Ishikawa (cell line): ENCODE data around the gene ARMS2.

Experiments
- CEBPB ChIP-seq: IDR thresholded peaks from 2 replicates; pipeline ENCODE4 v1.6.1; 2012
- CREB1 ChIP-seq: IDR thresholded peaks from 2 replicates; pipeline ENCODE4 v1.6.1; 2012; ENCODE audit warnings: low read depth
- EGR1 ChIP-seq: IDR thresholded peaks from 2 replicates; pipeline ENCODE4 v1.6.1; 2012
- EP300 ChIP-seq: IDR thresholded peaks from 2 replicates; pipeline ENCODE4 v1.6.1; 2012; ENCODE audit warnings: borderline replicate concordance
- FOXM1 ChIP-seq: IDR thresholded peaks from 2 replicates; pipeline ENCODE4 v1.6.1; 2012; ENCODE audit warnings: low read depth, borderline replicate concordance
- NFIC ChIP-seq: IDR thresholded peaks from 2 replicates; pipeline ENCODE4 v1.6.1; 2012
- RAD21 ChIP-seq: IDR thresholded peaks from 2 replicates; pipeline ENCODE4 v1.6.1; 2012; ENCODE audit warnings: low read depth
- TAF1 ChIP-seq: IDR thresholded peaks from 2 replicates; pipeline ENCODE4 v1.6.1; 2012; ENCODE audit warnings: low read depth, mild to moderate bottlenecking
- TCF12 ChIP-seq: IDR thresholded peaks from 2 replicates; pipeline ENCODE4 v1.6.1; 2012; ENCODE audit warnings: low read depth
- TEAD4 ChIP-seq: IDR thresholded peaks from 2 replicates; pipeline ENCODE4 v1.6.1; 2012
- YY1 ChIP-seq: IDR thresholded peaks from 2 replicates; pipeline ENCODE4 v1.6.1; 2012; ENCODE audit warnings: low read depth
- ZBTB7A ChIP-seq: IDR thresholded peaks from 2 replicates; pipeline ENCODE4 v1.6.1; 2012; ENCODE audit warnings: low read depth
- TF ChIP-seq, protein P1 (sequence below): IDR thresholded peaks from 2 replicates; pipeline ENCODE4 v1.6.1; 2012
- TF ChIP-seq, protein P2 (sequence below): IDR thresholded peaks from 2 replicates; pipeline ENCODE4 v1.6.1; 2012; ENCODE audit warnings: low read depth, mild to moderate bottlenecking
- TF ChIP-seq, protein P3 (sequence below): IDR thresholded peaks from 2 replicates; pipeline ENCODE4 v1.6.1; 2012

ARMS2 gene

DNA sequence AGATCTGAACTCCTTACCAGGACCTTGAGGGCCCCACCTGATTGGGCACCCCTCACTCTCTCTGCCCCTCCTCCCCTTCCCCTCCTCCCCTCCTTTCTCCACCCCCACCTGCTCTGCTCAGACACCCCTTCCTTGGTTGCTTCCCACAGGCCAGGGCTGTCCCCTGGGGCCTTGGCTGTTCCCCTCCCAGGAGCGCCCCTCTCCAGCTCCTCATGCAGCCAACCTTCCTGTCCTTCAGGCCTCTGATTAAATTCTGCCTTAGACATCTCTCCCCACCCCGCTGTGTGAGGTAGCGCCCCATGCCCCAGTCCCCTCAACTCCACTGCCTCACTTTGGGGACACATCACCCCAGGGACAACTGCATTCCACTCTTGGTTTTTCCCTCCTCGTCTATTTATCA lies 39.3 kb downstream of the ARMS2 start:
- TF ChIP-seq CREB1, result no peak
- TF ChIP-seq EGR1, result no peak
- no peak for TF ChIP-seq TCF12

DNA sequence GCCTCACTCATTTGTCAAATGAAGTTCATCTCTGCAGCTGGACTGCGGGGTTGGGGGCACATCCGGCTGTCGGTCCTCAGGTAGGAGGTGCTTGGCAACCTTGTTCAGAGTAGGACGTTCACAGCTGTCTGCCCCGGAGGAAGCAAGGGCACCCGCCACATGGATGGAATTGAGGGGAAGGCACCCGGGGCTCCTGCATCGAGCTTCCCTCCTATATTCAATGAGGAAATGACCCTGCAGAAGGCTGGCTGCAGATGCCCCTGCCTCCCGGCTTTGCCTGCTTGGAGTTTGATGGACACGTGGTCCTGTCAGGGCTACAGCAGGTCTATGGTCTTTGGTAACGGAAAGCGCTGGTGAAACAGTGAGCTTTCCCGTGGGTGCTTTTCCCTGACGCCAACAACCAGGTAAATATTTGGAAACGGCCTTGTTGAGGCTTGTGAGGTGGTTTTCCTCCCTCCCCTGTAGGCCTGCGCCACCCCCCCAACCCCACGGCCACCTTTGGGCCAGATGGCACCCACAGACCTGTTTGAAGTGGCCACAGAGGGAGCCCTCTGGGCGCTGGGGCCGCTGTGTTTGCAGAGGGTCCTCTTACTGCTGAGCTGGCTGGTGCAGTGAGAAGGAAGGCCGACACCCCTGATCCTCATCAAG lies 39.8 kb downstream of the ARMS2 start:
- no peak for TF ChIP-seq TAF1
- no peak for TF ChIP-seq TCF12
- TF ChIP-seq ZBTB7A, result no peak
- TF ChIP-seq, protein P1, sequence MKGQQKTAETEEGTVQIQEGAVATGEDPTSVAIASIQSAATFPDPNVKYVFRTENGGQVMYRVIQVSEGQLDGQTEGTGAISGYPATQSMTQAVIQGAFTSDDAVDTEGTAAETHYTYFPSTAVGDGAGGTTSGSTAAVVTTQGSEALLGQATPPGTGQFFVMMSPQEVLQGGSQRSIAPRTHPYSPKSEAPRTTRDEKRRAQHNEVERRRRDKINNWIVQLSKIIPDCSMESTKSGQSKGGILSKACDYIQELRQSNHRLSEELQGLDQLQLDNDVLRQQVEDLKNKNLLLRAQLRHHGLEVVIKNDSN, result no peak
- TF ChIP-seq CREB1, result no peak
- no peak for TF ChIP-seq YY1
- no peak for TF ChIP-seq EGR1
- no peak for TF ChIP-seq TEAD4
- no peak for TF ChIP-seq EP300
- TF ChIP-seq, protein P2, sequence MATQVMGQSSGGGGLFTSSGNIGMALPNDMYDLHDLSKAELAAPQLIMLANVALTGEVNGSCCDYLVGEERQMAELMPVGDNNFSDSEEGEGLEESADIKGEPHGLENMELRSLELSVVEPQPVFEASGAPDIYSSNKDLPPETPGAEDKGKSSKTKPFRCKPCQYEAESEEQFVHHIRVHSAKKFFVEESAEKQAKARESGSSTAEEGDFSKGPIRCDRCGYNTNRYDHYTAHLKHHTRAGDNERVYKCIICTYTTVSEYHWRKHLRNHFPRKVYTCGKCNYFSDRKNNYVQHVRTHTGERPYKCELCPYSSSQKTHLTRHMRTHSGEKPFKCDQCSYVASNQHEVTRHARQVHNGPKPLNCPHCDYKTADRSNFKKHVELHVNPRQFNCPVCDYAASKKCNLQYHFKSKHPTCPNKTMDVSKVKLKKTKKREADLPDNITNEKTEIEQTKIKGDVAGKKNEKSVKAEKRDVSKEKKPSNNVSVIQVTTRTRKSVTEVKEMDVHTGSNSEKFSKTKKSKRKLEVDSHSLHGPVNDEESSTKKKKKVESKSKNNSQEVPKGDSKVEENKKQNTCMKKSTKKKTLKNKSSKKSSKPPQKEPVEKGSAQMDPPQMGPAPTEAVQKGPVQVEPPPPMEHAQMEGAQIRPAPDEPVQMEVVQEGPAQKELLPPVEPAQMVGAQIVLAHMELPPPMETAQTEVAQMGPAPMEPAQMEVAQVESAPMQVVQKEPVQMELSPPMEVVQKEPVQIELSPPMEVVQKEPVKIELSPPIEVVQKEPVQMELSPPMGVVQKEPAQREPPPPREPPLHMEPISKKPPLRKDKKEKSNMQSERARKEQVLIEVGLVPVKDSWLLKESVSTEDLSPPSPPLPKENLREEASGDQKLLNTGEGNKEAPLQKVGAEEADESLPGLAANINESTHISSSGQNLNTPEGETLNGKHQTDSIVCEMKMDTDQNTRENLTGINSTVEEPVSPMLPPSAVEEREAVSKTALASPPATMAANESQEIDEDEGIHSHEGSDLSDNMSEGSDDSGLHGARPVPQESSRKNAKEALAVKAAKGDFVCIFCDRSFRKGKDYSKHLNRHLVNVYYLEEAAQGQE, result no peak

DNA sequence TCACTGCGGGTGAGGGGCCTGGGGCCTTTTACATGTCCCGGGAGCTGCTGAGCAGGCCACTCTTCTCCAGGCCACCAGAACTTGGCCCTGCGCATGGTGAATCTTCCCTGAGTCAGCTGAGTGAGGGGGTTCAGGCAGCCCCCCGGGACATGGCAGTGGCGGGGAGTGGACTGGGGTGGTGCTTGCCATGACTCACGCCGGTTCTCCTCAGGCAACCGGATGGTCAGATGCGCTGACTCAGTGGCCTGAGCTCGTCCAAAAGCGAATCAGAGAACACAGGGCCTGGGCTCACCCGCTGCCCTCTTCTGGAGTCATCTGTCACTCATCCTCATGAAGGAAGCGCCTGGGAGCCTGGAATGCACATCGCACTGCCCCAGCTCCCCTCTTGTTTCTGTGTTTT lies 40.4 kb downstream of the ARMS2 start:
- TF ChIP-seq TEAD4, result no peak

DNA sequence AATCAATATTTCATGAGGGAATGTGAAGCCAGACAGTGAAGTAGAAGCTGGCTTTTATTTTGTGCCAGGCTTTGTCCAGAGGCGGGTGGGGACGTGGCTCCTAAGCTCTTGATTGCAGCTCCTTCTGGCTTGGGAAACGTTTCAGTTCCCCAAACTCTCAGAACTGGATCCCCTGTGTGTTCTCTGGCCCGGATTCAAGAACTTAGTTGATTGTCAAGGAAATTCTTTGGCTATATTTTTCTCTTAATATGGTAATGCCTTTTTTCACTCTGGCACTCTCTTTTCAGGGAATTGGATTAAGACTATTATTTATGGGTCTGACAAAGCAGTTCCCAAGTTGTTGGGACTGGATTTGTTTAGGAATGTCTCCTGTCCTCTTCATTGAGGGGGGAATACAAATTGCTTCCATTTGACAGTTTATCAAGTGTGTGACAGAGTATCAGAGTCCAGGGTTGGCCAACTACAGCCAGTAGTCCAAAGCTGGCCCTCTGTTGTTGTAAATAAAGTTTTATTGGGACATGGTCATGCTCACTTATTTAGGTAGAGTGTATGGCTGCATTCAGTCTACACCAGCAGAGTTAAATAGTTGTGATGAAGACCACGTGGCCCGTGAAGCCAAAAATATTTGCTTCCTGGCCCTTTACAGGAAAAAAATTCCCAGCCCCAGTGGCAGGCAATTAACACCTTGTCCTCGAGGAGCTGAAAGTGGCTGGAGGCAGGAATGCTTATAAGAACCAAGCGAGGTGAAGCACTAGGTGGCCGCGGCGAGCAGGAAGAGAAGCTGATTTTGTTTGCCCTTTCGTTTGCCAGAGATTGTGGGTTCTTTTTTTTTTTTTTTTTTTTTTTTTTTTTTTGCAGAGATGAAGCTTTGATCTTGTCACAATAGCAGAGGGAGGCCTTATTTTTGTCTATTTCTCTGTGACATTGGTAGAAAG lies 41.2 kb downstream of the ARMS2 start:
- TF ChIP-seq, protein P2, result no peak
- peak; percentile 38; the same call in 1 of the 2 replicates for TF ChIP-seq NFIC

DNA sequence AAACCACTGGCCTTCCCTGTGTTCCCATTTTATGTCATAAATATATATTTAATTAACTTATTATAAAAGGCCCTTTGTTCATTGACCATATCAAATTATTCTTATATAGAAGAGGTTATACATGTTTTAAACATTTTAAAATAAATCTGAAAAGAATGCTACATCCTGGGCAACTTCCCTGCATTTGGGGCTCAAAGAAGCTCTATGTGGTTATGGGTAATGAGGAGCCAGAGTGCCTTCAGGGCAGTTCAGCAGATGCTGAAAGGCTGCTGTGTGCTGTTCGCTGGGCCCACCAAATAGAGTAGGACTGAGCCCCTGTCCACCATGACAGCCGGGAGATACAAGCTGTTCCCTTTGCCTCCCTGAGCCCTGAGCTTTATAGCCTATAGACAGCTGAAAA lies 42.8 kb downstream of the ARMS2 start:
- TF ChIP-seq EGR1, result no peak

DNA sequence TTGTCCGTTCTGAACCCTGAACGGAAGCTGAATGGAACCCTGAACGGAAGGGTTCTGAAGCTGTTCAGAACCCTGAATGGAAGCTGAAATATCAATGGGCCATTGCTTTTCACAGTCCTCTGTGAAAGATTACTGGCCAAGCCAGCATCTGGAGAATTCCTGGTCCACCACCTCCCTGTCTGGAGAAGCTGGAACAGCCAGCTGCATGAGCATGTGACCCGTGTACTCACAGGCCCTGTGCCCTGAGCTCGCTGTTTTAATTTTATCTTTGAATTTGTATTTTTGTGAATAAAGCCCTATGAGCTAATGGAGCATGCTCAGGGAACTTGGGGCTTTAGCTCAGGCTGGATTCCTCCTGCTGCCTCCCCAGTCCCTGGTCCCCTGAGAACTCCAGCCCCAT lies 44.1 kb downstream of the ARMS2 start:
- TF ChIP-seq TAF1 (no peak), ZBTB7A (no peak), EP300 (no peak), RAD21 (no peak), TEAD4 (no peak), TCF12 (no peak), CEBPB (no peak), FOXM1 (no peak), YY1 (no peak), CREB1 (no peak), EGR1 (no peak), NFIC (no peak)
- TF ChIP-seq, protein P3, sequence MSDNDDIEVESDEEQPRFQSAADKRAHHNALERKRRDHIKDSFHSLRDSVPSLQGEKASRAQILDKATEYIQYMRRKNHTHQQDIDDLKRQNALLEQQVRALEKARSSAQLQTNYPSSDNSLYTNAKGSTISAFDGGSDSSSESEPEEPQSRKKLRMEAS, result no peak
- TF ChIP-seq, protein P2, result no peak
- TF ChIP-seq, protein P1, result no peak
